Measurements from ENCODE around the gene IDH2.

DNA sequence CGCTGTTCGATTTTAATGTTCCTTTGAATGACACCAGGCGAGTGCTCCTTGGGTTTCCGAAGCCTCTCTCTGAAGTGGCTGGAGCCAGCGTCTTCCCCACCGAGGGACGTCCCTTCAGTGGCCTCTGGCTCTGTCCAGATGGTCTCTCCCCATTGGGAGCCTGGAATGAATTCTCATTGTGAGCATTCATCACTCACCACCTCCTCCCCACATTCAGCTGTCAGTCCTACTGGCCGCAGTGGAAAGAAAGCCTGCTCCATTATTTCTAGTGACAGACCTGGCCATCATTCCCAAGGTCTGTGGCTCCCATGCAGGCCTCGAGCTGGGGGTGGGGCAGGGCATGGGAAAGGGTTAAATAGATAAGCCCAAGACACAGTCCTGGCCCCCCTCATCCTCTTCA is 65.9 kb downstream of the IDH2 start:
- no peak for TF ChIP-seq CTCF (tag by site-specific recombination; IDR thresholded peaks at IDR 0.05)
- no peak for TF ChIP-seq ZNF18 (tag by site-specific recombination; IDR thresholded peaks at IDR 0.05)
- TF ChIP-seq, protein P1, sequence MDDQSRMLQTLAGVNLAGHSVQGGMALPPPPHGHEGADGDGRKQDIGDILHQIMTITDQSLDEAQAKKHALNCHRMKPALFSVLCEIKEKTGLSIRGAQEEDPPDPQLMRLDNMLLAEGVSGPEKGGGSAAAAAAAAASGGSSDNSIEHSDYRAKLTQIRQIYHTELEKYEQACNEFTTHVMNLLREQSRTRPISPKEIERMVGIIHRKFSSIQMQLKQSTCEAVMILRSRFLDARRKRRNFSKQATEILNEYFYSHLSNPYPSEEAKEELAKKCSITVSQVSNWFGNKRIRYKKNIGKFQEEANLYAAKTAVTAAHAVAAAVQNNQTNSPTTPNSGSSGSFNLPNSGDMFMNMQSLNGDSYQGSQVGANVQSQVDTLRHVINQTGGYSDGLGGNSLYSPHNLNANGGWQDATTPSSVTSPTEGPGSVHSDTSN (CRISPR knock-in tag; IDR thresholded peaks at IDR 0.05): no peak
- TF ChIP-seq ZFP3 (tag by site-specific recombination; IDR thresholded peaks at IDR 0.05; ENCODE audit: low read depth): no peak
- TF ChIP-seq ATF2 (tag by site-specific recombination; IDR thresholded peaks at IDR 0.05; ENCODE audit: low read depth): no peak
- TF ChIP-seq ZNF311 (tag by site-specific recombination; IDR thresholded peaks at IDR 0.05; ENCODE audit: borderline replicate concordance): no peak
- TF ChIP-seq ZNF530 (tag by site-specific recombination; IDR thresholded peaks at IDR 0.05; ENCODE audit: low read depth): no peak
